GM18907 (cell line): ENCODE results near the gene ATE1.
"Not testable (repeated sequence)": the region's sequence is repeated elsewhere in the genome, so short reads cannot be mapped to it uniquely, and the experiment has no call there.

Experiments
- ATAC-seq: cut with Tn5 transposase; IDR thresholded peaks from one replicate; pipeline ENCODE4 v1.9.1; 2021; ENCODE audit warnings: mild to moderate bottlenecking, moderate library complexity; ENCODE audit not compliant: unreplicated experiment

ATE1 gene

GRCh38 chr10:121796342-121796741, 131.5 kb downstream of the ATE1 start:
- ATAC-seq = peak; percentile 81

GRCh38 chr10:121792198-121792597, 135.6 kb downstream of the ATE1 start:
- ATAC-seq = no peak

GRCh38 chr10:121791761-121792160, 136.1 kb downstream of the ATE1 start:
- ATAC-seq = no peak

GRCh38 chr10:121788717-121789116, 139.1 kb downstream of the ATE1 start:
- ATAC-seq = no peak

- no peak for ATAC-seq
These were observed 139.7 kb downstream of the ATE1 start for GRCh38 chr10:121788115-121788514.

GRCh38 chr10:121787169-121787568, 140.7 kb downstream of the ATE1 start:
- no peak for ATAC-seq

- no peak for ATAC-seq
These were observed 144.0 kb downstream of the ATE1 start for GRCh38 chr10:121783782-121784372.

GRCh38 chr10:121781101-121781500, 146.7 kb downstream of the ATE1 start:
- no peak for ATAC-seq

- no peak for ATAC-seq
These were observed 153.0 kb downstream of the ATE1 start for GRCh38 chr10:121774813-121775212.

- no peak for ATAC-seq
These were observed 153.4 kb downstream of the ATE1 start for GRCh38 chr10:121774404-121774803.

- no peak for ATAC-seq
These were observed 154.9 kb downstream of the ATE1 start for GRCh38 chr10:121772884-121773283.

- no peak for ATAC-seq
These were observed 155.4 kb downstream of the ATE1 start for GRCh38 chr10:121772406-121772805.

GRCh38 chr10:121771966-121772365, 155.9 kb downstream of the ATE1 start:
- ATAC-seq = no peak

- no peak for ATAC-seq
These were observed 161.4 kb downstream of the ATE1 start for GRCh38 chr10:121766426-121766825.

GRCh38 chr10:121765204-121765603, 162.6 kb downstream of the ATE1 start:
- ATAC-seq = no peak

GRCh38 chr10:121764233-121764942, 163.4 kb downstream of the ATE1 start:
- no peak for ATAC-seq

- ATAC-seq = not testable (repeated sequence)
These were observed 170.6 kb downstream of the ATE1 start for GRCh38 chr10:121757241-121757640.

- ATAC-seq = not testable (repeated sequence)
These were observed 172.3 kb downstream of the ATE1 start for GRCh38 chr10:121755496-121755895.

GRCh38 chr10:121754666-121755065, 173.2 kb downstream of the ATE1 start:
- ATAC-seq = no peak

- peak; percentile 88 for ATAC-seq
These were observed 173.9 kb downstream of the ATE1 start for GRCh38 chr10:121753726-121754476.

- ATAC-seq = no peak
These were observed 176.6 kb downstream of the ATE1 start for GRCh38 chr10:121751191-121751760.
